Bronchial epithelial cell (primary cell): ENCODE measurements around the gene TNS3. TPM values are rescaled to one million over a fixed set of nuclear protein-coding genes. Genes with fewer than 3 reads are reported as not detected.

Experiments
- DNase-seq: peaks from one replicate; pipeline ENCODE4 v3.0.0-alpha.2; 2010; ENCODE audit warnings: low read depth
- FAIRE-seq: peaks from 2 replicates; lab custom pipeline; 2011; peaks lifted over from hg19 to GRCh38; lab: Jason Lieb, UNC
- H3K27me3 ChIP-seq: 2 replicates; pipeline ENCODE4 v1.5.1; 2011; ENCODE audit warnings: low read length; ENCODE audit not compliant: control insufficient read depth, insufficient read depth
- H3K36me3 ChIP-seq: 2 replicates; pipeline ENCODE4 v1.5.1; 2011; ENCODE audit warnings: low read length; ENCODE audit not compliant: control insufficient read depth, insufficient read depth
- H3K4me3 ChIP-seq: 2 replicates; pipeline ENCODE4 v1.5.1; 2011; ENCODE audit warnings: mild to moderate bottlenecking, low read depth, low read length, control low read depth
- total RNA-seq: library from RNA; depleted of rRNA; stranded (reverse); fragments of >200 nt; gene quantifications from 2 replicates; pipeline ENCODE4 v1.2.1, GENCODE V29; 2014
- TF ChIP-seq, protein P1 (sequence below): IDR thresholded peaks from 2 replicates; pipeline ENCODE4 v1.5.1; 2011; ENCODE audit warnings: mild to moderate bottlenecking, moderate library complexity, low read length, control low read depth, inconsistent platforms; ENCODE audit not compliant: insufficient read depth, severe bottlenecking

Gene TNS3
- total RNA-seq, 1 donor from 2014 or later: 2.6 TPM

- no peak for DNase-seq
- no peak for FAIRE-seq
- H3K36me3 ChIP-seq: peaks cover 3% of the 10 kb centered on the region
- no peaks in the 10 kb centered on the region for H3K27me3 ChIP-seq
- TF ChIP-seq, protein P1, sequence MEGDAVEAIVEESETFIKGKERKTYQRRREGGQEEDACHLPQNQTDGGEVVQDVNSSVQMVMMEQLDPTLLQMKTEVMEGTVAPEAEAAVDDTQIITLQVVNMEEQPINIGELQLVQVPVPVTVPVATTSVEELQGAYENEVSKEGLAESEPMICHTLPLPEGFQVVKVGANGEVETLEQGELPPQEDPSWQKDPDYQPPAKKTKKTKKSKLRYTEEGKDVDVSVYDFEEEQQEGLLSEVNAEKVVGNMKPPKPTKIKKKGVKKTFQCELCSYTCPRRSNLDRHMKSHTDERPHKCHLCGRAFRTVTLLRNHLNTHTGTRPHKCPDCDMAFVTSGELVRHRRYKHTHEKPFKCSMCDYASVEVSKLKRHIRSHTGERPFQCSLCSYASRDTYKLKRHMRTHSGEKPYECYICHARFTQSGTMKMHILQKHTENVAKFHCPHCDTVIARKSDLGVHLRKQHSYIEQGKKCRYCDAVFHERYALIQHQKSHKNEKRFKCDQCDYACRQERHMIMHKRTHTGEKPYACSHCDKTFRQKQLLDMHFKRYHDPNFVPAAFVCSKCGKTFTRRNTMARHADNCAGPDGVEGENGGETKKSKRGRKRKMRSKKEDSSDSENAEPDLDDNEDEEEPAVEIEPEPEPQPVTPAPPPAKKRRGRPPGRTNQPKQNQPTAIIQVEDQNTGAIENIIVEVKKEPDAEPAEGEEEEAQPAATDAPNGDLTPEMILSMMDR: no peak
- no peak overlapping the region for H3K4me3 ChIP-seq
These were observed 67.5 kb downstream of the TNS3 start for GRCh38 chr7:47514367-47514766.

DNA sequence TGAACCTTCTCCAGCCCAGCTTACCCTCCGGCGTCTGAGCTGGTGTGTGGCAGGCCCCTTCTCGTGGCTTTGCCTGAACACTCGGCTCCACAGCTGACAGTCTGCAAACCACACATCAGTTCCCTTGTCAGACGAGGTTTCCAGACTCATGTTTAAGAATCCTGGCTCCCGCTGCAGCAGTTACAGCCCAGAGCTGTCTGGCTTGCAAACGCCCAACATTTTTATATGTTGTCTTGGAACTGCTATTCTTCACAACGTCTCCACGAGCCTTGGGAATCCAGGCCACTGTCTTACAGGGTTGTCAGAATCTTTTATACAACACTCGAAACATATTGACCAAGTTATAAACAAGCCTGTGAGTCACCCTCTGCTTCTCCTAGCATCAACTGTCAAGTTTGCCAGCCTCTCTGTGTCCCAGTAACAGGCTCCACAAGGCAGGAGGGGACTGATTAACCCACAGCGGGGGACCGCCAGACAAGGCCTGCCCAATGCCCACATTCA, 68.1 kb downstream of the TNS3 start:
- FAIRE-seq: no peak
- peak; percentile 37 for DNase-seq
- Histone ChIP-seq H3K36me3 (peaks cover 3% of the 10 kb centered on the region), H3K4me3 (no peak overlapping the region), H3K27me3 (no peaks in the 10 kb centered on the region)
- TF ChIP-seq, protein P1: no peak

- no peaks in the 10 kb centered on the region for H3K27me3 ChIP-seq
- no peak overlapping the region for H3K4me3 ChIP-seq
- FAIRE-seq: no peak
- DNase-seq: peak; percentile 44
- peaks cover 3% of the 10 kb centered on the region for H3K36me3 ChIP-seq
- TF ChIP-seq, protein P1: no peak
These were observed 69.3 kb downstream of the TNS3 start for GRCh38 chr7:47512481-47513176.

GRCh38 chr7:47511699-47512370, 70.1 kb downstream of the TNS3 start:
- no peak for DNase-seq
- TF ChIP-seq, protein P1: no peak
- Histone ChIP-seq H3K4me3 (no peak overlapping the region), H3K36me3 (peaks cover 3% of the 10 kb centered on the region), H3K27me3 (no peaks in the 10 kb centered on the region)
- FAIRE-seq: no peak

DNA sequence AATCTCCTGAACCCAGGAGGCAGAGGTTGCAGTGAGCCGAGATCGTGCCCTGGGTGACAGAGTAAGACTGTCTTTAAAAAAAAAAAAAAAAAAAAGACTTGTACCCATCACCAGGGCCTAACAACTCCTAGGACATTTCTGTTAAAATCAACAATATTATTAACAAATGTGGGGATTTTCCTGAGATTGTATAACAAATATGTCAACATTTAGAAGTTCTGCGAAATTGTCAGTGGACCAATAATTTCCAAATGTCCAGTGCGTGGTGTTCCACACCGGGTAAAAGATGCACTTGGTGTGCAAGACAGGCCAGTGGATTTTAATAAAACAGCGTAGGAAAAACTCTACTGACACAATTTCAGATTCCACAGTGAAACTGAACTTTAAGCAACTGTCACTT, 71.1 kb downstream of the TNS3 start:
- H3K4me3 ChIP-seq: no peak overlapping the region
- H3K27me3 ChIP-seq: no peaks in the 10 kb centered on the region
- no peak for DNase-seq
- no peak for FAIRE-seq
- H3K36me3 ChIP-seq: peaks cover 3% of the 10 kb centered on the region
- TF ChIP-seq, protein P1: no peak
